GM19193 (cell line): ENCODE measurements around the gene UVRAG.

Experiments
- POLR2A ChIP-seq: IDR thresholded peaks from 4 replicates; pipeline ENCODE4 v1.6.1; 2011; ENCODE audit not compliant: insufficient read depth, insufficient read length; ENCODE audit errors: extremely low read depth

UVRAG gene

DNA sequence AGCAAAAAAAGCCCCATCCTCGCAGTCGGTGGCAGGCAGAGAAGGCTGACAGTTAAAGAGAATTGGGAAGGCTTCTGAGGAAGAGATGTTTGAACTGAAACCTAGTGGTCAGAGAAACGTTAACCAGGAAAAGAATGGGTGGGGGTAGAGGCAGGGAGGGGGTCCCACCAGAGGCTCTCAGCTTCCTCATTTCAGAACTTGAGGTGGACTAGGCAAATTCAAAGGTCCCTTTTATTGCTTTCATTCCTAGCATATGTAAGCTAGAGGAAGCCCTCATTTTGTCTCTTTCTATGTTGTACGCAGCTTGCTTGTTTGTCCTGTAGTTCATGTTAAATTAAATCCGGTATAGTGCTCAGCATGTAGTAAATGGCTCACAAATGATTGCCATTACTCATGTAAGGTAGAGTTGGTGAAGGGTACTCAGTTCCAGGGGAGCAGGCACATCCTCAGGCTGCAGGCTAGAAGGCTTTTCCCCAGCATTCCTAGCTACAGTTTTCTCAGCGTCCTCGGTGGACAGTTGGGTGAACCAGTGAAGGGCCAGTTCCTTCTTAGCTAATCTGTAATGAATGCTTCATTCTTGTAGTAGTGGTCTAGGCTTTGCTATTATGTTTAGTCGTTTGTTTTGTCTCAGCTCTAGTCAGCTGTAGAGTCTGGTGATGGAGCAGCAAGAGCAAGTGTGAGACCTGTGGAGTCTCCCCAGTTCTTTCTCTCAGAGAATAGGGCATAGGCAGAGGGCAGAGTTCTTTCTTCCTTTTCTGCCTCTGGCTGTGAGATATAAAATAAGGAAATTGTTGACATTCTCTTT lies 58.6 kb downstream of the UVRAG start:
- no peak for TF ChIP-seq POLR2A

DNA sequence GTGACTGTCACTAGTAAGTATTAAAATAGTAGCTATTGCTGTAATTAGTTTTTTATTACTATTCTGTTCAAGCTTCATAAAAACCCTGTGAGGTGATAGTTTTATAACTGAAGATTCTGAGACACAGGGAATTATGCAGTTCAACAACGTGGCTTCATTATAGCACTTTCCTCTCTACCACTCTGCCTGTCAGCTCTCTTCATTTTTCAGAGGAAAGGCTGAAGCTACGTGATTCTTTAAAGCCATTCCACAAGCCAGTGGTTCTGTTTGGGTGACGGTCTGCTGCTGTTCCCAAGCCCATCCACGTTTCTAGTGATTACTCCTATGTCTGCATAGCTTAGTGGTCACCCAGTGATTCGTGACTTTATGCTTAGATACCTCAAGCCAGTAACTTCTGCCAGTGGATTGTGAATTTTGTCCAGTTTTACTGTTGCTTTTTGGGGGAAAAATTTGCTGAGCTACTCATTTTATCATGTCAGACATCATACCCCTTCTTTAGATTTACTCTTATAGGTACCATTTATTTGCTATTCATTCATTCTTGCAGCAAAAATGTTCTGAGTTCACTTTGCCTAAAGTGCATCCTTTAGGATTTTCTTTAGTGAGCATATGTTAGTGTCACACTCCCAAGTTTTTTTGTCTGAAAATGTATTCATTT lies 59.8 kb downstream of the UVRAG start:
- no peak for TF ChIP-seq POLR2A

DNA sequence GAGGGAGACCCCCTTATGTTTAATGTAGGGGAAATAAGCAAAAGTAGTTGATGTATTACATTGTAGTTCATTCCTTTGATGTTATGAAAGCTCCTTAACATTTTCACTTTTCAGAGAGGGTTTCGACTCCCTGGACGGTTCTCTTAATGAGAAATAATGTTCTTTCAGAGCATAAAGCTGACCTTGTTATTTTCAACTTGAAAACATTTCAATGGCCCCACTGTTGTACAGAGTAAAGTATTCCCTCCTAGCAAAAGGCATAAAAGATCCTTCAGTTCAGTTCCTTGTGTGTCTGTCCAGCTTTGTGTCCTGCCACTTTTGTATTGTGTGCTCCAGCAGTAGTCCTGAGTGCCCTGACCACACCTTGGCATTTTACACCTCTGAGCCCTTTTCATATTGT lies 63.9 kb downstream of the UVRAG start:
- TF ChIP-seq POLR2A, result no peak

- TF ChIP-seq POLR2A, result no peak
Measured at GRCh38 chr11:75879737-75880136, 64.7 kb downstream of the UVRAG start.

GRCh38 chr11:75884321-75884720 lies 69.3 kb downstream of the UVRAG start:
- TF ChIP-seq POLR2A, result no peak

DNA sequence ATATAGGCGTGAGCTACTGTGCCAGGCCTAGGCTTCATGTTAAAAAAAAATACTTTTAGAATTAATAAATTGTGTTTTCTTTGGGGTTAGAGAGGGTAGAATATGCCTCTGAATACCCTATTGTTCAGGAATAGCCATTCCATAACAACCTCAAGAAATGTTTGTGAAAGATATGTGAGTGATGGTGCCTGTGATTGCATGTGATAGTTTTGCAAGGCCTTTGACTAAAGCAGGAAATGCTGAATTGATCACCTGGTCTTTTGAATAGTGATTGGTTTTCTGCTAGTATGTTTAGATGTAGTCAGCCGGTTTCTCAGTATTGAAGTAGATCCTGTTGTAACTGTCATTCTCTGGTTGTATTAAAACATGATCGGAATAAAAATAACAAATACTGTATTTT lies 73.4 kb downstream of the UVRAG start:
- TF ChIP-seq POLR2A, result no peak

DNA sequence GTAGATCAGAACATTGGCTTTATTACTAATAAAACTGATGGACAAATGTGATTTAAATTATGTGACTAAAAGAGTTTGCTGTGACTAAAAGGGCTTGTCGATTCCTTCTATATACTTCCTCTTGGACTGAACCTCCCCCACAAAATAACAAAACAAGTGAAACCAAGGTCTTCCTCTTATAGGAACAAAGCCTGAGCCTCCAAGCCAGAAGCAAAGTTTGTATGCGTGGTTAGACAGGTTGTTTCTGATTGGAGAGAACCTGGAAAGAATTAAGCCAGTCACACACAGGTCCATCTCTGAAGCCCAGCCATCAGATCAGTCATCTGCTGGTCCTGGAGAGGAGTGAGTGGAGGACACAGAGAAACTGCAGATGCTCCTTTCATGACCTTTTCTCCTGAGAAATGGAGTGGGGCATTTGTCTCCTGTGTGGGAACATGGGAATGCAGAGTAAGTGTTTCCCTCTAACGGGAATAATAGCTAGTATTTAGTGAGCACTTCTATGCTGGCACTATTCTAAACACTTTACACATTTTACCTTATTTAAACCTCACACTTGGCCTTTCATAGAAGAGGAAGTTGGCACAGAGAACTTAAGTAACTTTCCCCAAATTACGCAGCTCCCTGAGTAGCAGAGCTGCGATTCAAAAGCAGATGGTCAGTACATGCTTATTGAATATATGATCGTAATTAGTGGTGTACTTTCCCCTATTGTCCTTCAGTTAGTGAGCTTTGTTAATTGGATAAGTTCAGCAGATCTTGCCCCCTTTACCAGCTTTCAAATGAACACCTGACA lies 77.1 kb downstream of the UVRAG start:
- no peak for TF ChIP-seq POLR2A

GRCh38 chr11:75893251-75893650 lies 78.2 kb downstream of the UVRAG start:
- no peak for TF ChIP-seq POLR2A

- no peak for TF ChIP-seq POLR2A
Measured at GRCh38 chr11:75894036-75894585, 79.1 kb downstream of the UVRAG start.

GRCh38 chr11:75896843-75897419 lies 81.9 kb downstream of the UVRAG start:
- no peak for TF ChIP-seq POLR2A

- no peak for TF ChIP-seq POLR2A
Measured at GRCh38 chr11:75898871-75899270, 83.9 kb downstream of the UVRAG start.

DNA sequence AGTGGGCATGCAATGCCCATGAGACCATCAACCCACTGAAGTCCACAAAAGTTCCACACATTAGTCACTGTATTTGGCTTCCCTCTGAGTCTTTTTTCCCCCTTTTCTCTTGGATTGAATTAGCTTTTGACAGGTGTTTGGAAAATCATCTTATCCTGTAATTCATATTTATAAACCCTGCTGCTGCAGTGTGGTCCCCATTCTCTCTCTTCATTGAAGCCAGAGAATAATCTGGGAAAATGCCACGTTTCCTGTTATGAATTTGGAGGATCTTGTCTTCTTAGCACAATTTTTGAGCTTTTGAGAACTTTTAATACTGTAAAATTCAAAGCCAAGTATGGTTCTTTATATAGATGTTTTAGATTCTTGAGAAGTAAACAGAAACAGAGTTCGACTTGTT lies 84.8 kb downstream of the UVRAG start:
- no peak for TF ChIP-seq POLR2A

DNA sequence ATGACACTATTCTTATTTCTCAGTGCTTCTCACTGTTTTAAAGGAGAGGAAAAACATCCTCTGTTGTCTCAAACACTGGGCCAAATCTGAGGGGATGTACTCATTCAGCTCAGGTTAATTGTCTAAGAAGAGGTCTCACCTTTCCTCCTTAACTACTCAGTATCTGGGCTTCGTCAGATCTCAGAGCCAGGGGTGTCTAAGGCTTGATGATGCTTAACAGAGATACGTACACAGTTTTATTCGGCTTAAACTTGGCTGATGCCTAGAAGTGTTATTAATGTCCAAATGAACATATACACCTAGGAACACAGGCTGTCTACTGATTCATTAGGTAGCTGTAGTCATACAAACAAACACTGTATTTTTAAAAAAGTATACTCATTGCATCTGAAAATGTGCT lies 85.8 kb downstream of the UVRAG start:
- no peak for TF ChIP-seq POLR2A

DNA sequence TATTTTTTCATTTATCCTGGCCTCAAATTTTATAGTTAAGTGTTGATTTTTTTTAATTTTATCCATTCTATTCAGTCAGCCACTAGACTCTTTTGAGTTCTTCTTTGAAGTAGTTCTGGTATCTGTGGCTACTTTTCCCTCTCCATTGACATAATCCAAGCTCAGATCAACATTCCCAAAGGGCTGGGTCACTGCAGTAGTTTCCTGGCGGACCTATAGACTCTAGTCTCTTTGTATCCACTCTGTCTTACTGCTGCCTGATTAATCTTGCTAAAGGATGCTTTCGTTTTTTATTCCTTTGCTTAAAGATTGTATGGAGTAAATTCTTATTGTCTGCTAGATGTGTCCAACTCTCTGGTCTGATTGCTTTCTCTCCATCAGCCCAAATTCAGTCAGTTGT lies 87.6 kb downstream of the UVRAG start:
- TF ChIP-seq POLR2A, result no peak

DNA sequence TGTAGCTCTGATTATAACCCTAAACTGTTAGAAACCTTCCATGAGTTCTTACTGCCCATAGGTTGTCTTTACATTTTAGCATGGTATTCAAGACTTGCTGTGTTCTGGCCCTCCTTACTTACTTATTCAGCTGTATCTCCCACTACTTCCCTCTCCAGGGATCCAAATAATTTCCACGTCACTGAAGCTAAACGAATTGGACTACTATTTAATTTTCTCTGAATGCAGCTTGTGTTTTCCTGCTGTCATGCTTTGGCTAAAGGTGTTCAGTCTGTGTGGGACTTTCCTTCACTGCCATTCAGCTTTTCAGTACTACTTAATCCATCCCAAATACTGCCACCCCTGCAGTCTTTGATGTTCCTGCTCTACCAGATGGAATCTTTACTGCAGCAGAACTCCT lies 88.3 kb downstream of the UVRAG start:
- TF ChIP-seq POLR2A, result no peak
